Hepatic stellate cell (primary cell): ENCODE measurements around the gene EXOC3L1.

Experiments used
- DNase-seq: peaks from one replicate; pipeline ENCODE4 v3.0.0; 2011; ENCODE audit warnings: low spot score

The EXOC3L1 gene

DNA sequence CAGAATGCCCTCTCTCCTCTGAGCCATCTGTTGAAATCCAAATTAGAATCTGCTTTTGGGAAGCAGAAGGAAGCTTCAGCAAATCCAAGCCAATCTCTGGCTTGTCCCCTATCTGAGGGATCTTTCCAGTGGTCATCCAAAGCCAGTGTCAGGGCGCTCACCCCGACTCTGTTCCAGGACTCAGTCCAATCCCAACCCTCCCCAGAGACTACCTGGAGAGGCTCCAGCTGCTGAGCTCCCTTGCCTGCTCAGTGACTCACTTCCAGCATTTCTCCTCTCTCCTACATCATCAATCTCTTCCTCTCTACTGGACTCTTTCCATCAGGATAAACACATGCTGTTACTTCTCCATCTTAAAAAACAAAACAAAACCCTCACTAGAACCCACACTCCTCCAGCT lies 8.6 kb downstream of the EXOC3L1 start:
- peak; percentile 91 for DNase-seq

- DNase-seq: no peak
Measured at GRCh38 chr16:67180166-67180565, 9.8 kb downstream of the EXOC3L1 start.

GRCh38 chr16:67179421-67180080 lies 10.4 kb downstream of the EXOC3L1 start:
- DNase-seq: no peak

- peak; percentile 82 for DNase-seq
Measured at GRCh38 chr16:67177743-67178699, 11.9 kb downstream of the EXOC3L1 start.

GRCh38 chr16:67176662-67177061 lies 13.3 kb downstream of the EXOC3L1 start:
- no peak for DNase-seq

GRCh38 chr16:67174706-67175231 lies 15.2 kb downstream of the EXOC3L1 start:
- no peak for DNase-seq

DNA sequence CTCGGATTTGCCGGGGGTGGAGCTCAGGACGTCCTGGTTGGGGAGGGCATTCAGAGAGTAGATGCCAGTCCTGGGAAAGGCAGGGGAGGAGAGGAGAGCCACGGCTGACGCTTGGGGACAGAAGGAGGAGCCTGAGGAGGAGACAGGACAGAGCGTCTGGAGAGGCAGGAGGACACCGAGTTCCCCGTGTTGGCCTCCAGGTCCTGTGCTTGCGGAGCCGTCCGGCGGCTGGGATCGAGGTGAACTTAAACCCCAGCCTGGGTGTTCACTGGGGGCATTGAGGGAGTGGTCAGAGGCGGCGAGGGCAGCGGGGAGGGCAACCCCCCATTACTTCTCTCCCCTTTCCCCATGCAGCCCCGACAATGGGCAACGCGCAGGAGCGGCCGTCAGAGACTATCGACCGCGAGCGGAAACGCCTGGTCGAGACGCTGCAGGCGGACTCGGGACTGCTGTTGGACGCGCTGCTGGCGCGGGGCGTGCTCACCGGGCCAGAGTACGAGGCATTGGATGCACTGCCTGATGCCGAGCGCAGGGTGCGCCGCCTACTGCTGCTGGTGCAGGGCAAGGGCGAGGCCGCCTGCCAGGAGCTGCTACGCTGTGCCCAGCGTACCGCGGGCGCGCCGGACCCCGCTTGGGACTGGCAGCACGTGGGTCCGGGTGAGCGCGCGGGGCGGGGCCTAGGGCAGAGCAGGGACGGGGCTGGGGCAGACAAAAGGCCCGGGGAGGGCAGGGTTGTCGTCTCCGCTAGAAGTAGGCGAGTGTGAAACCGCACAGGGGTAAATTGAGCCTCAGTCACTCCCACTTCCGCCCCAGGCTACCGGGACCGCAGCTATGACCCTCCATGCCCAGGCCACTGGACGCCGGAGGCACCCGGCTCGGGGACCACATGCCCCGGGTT lies 15.9 kb downstream of the EXOC3L1 start:
- peak; percentile 92 for DNase-seq

GRCh38 chr16:67173323-67173722 lies 16.6 kb downstream of the EXOC3L1 start:
- DNase-seq: no peak

GRCh38 chr16:67170949-67171649 lies 18.8 kb downstream of the EXOC3L1 start:
- no peak for DNase-seq

DNA sequence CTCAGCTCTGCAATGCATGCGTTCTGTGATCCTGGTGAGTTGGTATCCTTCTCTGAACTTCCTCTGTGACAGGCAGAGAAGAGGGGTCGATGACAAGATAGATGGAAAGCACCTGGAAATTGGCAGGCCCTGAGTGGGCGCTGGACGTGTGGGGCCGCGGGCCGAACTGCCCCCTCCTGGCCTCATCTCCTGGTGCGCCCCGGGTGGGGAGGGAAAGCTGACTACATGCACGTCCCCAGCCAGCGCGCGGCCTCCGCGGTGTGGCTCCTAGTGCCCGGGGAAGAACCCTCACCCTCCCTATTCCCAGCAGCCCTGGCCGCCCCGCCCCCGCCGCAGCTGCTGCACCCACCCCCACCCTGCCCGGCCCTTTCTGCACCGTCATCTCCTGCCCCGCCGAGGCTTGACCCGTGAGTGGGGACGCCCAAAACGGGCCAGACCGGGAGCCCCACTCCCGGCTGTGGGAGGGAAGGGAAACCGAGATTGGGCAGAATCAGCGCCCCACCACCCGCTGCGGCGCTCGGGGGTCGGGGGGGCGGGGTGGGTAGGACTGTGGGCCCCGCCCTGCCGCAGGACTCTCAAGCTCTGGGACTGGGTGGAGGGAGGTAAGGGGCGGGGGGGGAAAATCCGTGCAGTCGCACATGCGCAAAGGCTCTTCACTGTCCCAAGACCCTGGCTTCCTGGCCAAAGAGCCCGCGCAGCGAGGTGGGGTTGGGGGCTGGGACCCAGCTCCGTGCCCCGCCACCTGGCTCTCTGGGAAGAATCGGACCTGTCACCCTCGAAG lies 19.6 kb downstream of the EXOC3L1 start, which contains the start of gene NOL3:
Gene NOL3 (plus strand): TSS at position 371 of the 781 bp plus-strand sequence.
- DNase-seq: peak; percentile 93

DNA sequence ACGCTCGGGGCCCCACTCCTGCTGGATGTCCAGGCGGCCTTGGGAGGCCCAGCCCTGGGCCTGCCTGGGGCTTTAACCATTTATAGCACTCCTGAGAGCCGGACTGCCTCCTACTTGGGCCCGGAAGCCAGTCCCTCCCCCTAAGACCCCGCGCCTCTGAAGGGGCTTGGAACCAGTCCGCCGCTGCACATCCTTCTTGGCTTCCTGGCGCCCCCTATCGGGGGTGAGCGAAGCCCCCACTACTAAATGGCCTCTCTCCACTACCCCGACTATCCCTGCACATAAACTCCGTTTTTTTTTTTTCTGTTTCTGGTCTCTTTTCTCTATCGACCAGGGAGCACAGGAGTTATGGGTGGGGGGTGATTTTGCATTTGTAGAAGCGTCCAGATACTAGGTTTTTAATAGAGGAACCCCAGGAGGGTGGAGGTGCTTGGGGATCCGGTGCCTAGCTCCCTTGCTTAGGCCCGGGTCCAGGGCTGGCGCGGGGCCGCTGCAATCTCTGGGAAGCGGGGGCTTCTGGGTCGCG lies 20.2 kb downstream of the EXOC3L1 start:
- DNase-seq: no peak

GRCh38 chr16:67169011-67169451 lies 20.9 kb downstream of the EXOC3L1 start:
- DNase-seq: no peak

DNA sequence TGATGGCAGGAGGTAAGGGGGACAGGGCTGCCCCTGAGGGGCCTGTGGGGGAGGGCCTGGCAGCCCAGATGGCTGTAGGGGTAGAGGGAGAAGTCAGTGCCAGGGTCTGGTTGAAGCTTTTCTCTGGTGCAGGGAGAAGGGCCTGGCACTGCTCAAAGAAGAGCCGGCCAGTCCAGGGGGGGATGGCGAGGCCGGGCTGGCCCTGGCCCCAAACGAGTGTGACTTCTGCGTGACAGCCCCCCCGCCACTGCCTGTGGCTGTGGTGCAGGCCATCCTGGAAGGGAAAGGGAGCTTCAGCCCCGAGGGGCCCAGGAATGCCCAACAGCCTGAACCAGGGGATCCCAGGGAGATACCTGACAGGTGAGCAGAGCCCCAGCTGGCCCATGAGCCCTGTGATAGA lies 22.3 kb downstream of the EXOC3L1 start:
- DNase-seq: no peak

GRCh38 chr16:67166598-67167168 lies 23.3 kb downstream of the EXOC3L1 start:
- no peak for DNase-seq

- DNase-seq: no peak
Measured at GRCh38 chr16:67166110-67166547, 23.8 kb downstream of the EXOC3L1 start.

DNA sequence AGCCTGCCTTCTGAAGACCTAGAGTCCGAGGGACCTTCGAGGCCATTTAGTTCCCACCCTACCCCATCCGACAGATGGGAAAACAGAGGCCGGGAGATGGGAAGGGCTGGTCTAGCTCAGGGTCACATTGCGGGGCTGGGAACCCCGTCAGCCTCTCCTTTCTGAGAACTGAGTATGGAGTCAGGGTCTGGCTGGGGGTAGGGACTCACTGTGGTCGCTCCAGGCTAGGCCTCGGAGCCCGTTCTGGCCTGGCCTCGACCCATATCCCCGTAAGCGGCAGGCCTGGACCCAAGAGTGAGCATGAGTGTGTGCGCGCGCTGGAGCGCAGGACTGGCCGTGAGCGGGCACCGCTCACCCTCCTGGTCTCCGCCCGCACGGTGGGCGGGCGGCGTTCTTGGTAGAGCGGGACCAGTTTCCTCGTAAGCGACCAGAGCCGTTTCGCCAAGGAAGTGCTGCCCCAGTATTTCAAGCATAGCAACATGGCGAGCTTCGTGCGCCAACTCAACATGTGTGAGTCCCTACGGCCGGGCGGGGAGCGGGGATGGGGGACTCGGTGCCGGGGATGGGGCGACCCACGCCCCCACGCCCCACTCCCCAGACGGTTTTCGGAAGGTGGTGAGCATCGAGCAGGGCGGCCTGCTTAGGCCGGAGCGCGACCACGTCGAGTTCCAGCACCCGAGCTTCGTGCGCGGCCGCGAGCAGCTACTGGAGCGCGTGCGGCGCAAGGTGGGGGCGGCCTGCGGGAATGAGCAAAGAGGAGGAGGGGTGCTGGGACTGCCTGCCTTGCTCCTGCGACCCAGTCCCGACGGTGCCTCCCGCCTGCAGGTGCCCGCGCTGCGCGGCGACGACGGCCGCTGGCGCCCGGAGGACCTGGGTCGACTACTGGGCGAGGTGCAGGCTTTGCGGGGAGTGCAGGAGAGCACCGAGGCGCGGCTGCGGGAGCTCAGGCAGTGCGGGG lies 24.5 kb downstream of the EXOC3L1 start:
- DNase-seq: no peak

- no peak for DNase-seq
Measured at GRCh38 chr16:67164599-67165061, 25.3 kb downstream of the EXOC3L1 start, which contains the start of gene HSF4. HSF4 (plus strand) TSS chr16:67164745; CDS start chr16:67164812, 67 bp downstream.

DNA sequence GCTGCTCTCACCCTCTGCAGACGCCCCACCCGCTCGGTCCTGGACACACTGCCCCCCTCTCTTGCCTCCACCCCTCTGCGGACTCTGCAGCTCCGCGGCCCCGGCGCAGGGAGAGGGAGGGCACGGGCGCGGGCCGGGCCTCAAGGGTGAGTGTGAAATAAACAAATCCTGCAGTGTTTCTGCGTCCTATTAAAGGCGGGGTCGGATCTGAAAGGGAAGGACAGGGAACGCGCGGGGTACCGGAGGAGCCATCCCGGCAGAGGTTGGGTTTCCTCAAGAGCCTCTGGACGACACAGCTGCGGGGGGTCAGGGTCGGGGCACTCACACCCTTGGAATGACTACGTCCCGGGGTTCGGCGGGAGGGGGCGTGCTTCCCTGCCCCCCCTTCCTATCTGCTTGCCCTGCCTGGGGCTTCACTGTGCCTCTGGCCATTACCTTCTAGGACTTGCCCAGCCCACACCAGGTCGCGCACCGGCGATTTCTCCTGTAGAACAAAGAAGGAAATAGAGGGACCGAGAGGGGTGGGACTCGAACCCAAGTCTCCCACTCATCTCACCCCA lies 25.9 kb downstream of the EXOC3L1 start:
- DNase-seq: no peak
